Small intestine (tissue), 7 donors: ENCODE data around the gene ARL15. TPM values are rescaled to one million over a fixed set of nuclear protein-coding genes. Genes with fewer than 3 reads are reported as not detected.

Experiments
- DNase-seq, 2 donors: peaks; one replicate each; pipeline versions ENCODE4 v3.0.0 to v3.0.0-alpha.2; 2013
- FAIRE-seq: peaks from 2 replicates; lab custom pipeline; 2012; peaks lifted over from hg19 to GRCh38; lab: Jason Lieb, UNC
- H3K27ac ChIP-seq, 3 donors: one replicate each; pipeline ENCODE4 v1.5.1; 2013; ENCODE audit warnings: low read length in 2 of 3, mild to moderate bottlenecking in 2 of 3, control low read depth in 1 of 3, inconsistent platforms in 1 of 3, low read depth in 1 of 3, moderate library complexity in 1 of 3
- H3K27me3 ChIP-seq, 3 donors: one replicate each; pipeline ENCODE4 v1.6.1; 2013; ENCODE audit warnings: low read length in 3 of 3, inconsistent platforms in 1 of 3; ENCODE audit not compliant: control insufficient read depth in 3 of 3, insufficient read depth in 3 of 3
- H3K36me3 ChIP-seq, 3 donors: one replicate each; pipeline ENCODE4 v1.6.1; 2013; ENCODE audit warnings: low read length in 3 of 3, inconsistent platforms in 1 of 3, low read depth in 1 of 3, mild to moderate bottlenecking in 1 of 3, moderate library complexity in 1 of 3; ENCODE audit not compliant: control insufficient read depth in 3 of 3, insufficient read depth in 2 of 3
- H3K4me1 ChIP-seq, 3 donors: one replicate each; pipeline ENCODE4 v1.6.1; 2013; ENCODE audit warnings: low read length in 2 of 3, inconsistent platforms in 1 of 3, low read depth in 1 of 3, mild to moderate bottlenecking in 1 of 3, moderate library complexity in 1 of 3; ENCODE audit not compliant: control insufficient read depth in 3 of 3, insufficient read depth in 2 of 3
- H3K4me3 ChIP-seq, 3 donors: one replicate each; pipeline ENCODE4 v1.5.1; 2013; ENCODE audit warnings: low read length in 3 of 3, control low read depth in 1 of 3, inconsistent platforms in 1 of 3, low read depth in 1 of 3, mild to moderate bottlenecking in 1 of 3, moderate library complexity in 1 of 3
- H3K9me3 ChIP-seq, 2 donors: one replicate each; pipeline ENCODE4 v1.6.1; 2013; ENCODE audit warnings: low read depth in 1 of 2, low read length in 1 of 2; ENCODE audit not compliant: control insufficient read depth in 2 of 2, insufficient read depth in 1 of 2
- WGBS, 3 donors: extraction: QIAGEN DNeasy Blood & Tissue Kit; methylation state at CpG; one replicate each; pipeline ENCODE4 v1.1.7; 2013; 5-methylcytosine and 5-hydroxymethylcytosine counted together
- polyA plus RNA-seq, 4 donors: library from polyadenylated mRNA; stranded (reverse) in 3 of 4; unstranded in 1 of 4; fragments of 200-250 nt in 3 of 4; fragments of 120-200 nt in 1 of 4; gene quantifications; one replicate each; pipeline versions ENCODE4 v1.2.1 to v1.2.3, GENCODE V29; 2013
- donor health status: healthy with polysubstance abuse.
- donor health status: control.
- donor health status: control.
- donor health status: Bipolar disorder and iron deficiency.
- donor health status: healthy.

The ARL15 gene
- polyA plus RNA-seq, 4 donors: 16.5 to 61.9 (median 20.5) TPM

DNA sequence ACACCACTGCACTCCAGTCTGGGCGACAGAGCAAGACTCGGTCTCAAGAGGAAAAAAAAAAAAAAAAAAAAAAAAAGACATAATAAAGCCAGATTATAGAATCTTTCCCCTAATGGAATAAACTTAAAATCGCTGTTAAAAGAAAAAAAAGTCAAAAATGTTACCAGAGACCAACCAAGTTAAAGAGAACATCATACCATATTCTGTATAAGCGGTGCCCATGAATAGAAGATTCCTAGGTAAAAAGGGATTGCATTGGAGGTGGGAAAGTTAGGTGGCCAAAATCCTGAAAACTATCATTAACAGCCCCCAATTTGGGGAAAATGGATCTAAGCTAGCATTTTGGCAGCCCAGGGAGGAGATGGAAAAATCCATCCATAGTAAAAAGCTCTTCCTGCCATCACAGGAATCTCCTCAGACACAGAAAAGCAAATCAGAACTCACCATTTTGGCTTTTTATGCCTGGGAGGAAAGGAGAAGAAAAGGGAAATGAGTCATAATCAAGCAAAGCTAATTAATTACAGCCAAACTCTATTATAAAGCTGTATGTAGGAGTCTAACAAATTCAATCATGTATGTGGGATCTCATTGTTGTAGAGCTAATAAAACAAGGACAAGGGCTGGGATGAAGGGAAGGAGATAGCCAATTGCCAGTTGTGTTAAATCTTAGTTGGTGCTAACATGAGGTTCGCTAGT lies 363.8 kb downstream of the ARL15 start:
- H3K4me3 ChIP-seq: no peak overlapping the region
- 94 to 97% (median 97%) methylated on average over 5 of the region's 5 CpGs for WGBS, 3 donors
- no peaks in the 10 kb centered on the region for H3K4me1 ChIP-seq
- peaks cover 0 to 3% of the 10 kb centered on the region in 2 donors for H3K9me3 ChIP-seq
- DNase-seq: no peak
- FAIRE-seq: no peak
- H3K36me3 ChIP-seq: peaks cover 0 to 4% (median 2%) of the 10 kb centered on the region in 3 donors
- no peaks in the 10 kb centered on the region for H3K27me3 ChIP-seq
- H3K27ac ChIP-seq: no peak overlapping the region

DNA sequence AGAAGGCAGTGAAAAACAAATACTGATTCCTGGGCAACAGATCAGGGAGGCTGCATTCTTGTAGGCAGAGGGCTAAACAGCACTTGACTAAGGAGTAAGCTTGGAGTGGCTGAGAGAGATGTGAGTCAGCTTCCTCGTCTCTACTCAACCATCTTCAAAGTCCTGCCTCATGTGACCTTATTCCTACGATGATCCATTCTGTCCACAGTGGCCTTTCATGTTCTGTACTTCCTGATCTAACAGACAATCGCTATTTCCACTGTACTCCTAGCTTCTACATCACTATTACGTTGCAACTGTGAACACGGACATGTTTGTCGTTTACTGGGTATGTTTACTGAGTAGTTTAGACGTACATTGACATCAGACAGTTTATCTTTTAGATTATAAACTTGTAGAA lies 365.4 kb downstream of the ARL15 start:
- peaks cover 0 to 4% (median 0%) of the 10 kb centered on the region in 3 donors for H3K36me3 ChIP-seq
- peaks cover 0 to 3% of the 10 kb centered on the region in 2 donors for H3K9me3 ChIP-seq
- no peak overlapping the region for H3K4me3 ChIP-seq
- no peak for DNase-seq
- no peaks in the 10 kb centered on the region for H3K4me1 ChIP-seq
- no peak overlapping the region for H3K27ac ChIP-seq
- no peaks in the 10 kb centered on the region for H3K27me3 ChIP-seq
- WGBS, 3 donors: 78 to 89% (median 88%) methylated on average over 7 of the region's 7 CpGs
- no peak for FAIRE-seq

DNA sequence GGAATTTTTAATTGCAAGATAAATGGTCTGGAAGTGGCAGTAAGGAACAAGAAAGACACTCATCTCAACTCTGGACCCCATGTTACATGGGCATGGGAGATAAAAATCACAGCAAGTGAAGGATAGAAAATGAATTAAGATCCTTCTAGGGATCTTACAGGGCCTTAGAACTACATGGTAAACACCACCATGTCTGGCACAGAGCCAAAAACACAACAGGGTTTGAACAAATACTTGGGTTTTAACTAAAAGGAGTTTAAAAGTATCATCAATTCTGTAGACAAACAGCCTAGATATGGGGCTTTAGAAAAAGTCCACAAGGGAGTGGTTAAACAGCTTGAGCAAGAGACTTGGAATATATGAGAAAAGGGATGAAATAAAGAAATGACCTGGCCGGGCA lies 366.4 kb downstream of the ARL15 start:
- H3K4me1 ChIP-seq: no peaks in the 10 kb centered on the region
- DNase-seq (no peak), FAIRE-seq (no peak)
- peaks cover 0 to 7% (median 0%) of the 10 kb centered on the region in 3 donors for H3K36me3 ChIP-seq
- peaks cover 0 to 3% of the 10 kb centered on the region in 2 donors for H3K9me3 ChIP-seq
- no peak overlapping the region for H3K4me3 ChIP-seq
- no peak overlapping the region for H3K27ac ChIP-seq
- no peaks in the 10 kb centered on the region for H3K27me3 ChIP-seq
- WGBS, 3 donors: 98 to 100% (median 100%) methylated on average over 1 of the region's 1 CpG

DNA sequence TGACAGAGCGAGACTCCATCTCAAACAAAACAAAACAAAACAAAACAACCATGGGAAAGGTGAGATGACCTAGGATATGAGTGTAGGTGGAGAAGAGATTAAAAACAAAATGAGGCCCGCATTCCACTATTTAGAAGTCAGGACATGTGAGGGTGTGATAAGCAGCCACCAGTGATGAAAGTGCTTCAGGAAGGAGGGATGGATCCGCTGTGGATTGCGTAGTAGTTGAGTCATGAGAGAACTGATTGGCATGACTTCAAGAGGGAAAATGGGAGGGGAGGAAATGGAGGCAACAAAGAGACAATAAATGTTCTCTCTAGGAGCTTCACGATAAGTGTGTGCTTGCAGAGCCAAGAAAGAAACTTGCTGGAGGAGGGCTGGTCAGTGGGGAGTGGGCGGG lies 367.6 kb downstream of the ARL15 start:
- Histone ChIP-seq H3K27me3 (no peaks in the 10 kb centered on the region), H3K4me3 (no peak overlapping the region), H3K36me3 (peaks cover 0 to 8% (median 0%) of the 10 kb centered on the region in 3 donors), H3K27ac (no peak overlapping the region), H3K9me3 (peaks cover 0 to 3% of the 10 kb centered on the region in 2 donors), H3K4me1 (no peaks in the 10 kb centered on the region)
- DNase-seq (no peak), FAIRE-seq (no peak)
- 83 to 97% (median 96%) methylated on average over 6 of the region's 6 CpGs for WGBS, 3 donors

DNA sequence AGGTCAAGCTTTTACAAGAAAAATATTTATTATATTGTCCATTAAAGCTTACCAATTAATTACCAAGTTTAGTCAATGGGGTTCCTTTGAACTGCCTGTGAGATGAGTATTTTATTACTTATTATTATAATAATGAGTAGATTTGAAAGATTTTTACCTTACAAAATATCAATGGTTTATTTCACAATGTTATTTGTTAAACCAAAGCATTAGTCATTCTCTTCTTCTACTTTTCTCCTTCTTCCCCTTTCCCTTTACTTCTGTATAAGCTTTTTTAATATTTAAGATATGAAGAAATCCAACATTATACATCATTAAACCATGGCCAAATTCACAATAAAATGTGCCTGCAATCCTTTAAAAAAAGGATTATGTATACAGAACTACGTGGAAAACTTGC lies 369.5 kb downstream of the ARL15 start:
- FAIRE-seq (no peak), DNase-seq (no peak)
- H3K27ac ChIP-seq: no peak overlapping the region
- peaks cover 0 to 8% (median 0%) of the 10 kb centered on the region in 3 donors for H3K36me3 ChIP-seq
- no peaks in the 10 kb centered on the region for H3K27me3 ChIP-seq
- H3K4me3 ChIP-seq: no peak overlapping the region
- no peaks in the 10 kb centered on the region for H3K4me1 ChIP-seq
- WGBS, 3 donors: 77 to 92% (median 89%) methylated on average over 1 of the region's 1 CpG
- no peaks in the 10 kb centered on the region for H3K9me3 ChIP-seq

DNA sequence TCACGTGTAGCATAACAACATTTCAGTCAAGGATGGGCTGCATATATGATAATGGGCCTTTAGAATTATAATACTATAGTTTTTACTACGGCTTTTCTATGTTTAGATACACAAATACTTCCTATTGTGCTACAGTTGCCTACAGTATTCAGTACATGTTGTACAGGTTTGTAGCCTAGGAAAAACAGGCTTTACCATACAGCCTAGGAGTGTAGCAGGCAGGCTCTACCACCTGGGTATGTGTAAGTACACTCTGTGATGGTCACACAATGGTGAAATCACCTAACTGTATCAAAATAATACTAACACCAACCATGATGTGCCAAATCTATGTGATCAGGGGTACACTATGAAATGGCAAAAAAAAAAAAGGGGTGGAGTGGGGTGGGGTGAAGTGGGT lies 372.9 kb downstream of the ARL15 start:
- Histone ChIP-seq H3K27ac (no peak overlapping the region), H3K4me3 (no peak overlapping the region), H3K4me1 (no peaks in the 10 kb centered on the region), H3K27me3 (no peaks in the 10 kb centered on the region), H3K9me3 (no peaks in the 10 kb centered on the region), H3K36me3 (peaks cover 0 to 5% (median 0%) of the 10 kb centered on the region in 3 donors)
- FAIRE-seq (no peak), DNase-seq (no peak)
- WGBS, 3 donors: 90 to 99% (median 91%) methylated on average over 2 of the region's 2 CpGs

DNA sequence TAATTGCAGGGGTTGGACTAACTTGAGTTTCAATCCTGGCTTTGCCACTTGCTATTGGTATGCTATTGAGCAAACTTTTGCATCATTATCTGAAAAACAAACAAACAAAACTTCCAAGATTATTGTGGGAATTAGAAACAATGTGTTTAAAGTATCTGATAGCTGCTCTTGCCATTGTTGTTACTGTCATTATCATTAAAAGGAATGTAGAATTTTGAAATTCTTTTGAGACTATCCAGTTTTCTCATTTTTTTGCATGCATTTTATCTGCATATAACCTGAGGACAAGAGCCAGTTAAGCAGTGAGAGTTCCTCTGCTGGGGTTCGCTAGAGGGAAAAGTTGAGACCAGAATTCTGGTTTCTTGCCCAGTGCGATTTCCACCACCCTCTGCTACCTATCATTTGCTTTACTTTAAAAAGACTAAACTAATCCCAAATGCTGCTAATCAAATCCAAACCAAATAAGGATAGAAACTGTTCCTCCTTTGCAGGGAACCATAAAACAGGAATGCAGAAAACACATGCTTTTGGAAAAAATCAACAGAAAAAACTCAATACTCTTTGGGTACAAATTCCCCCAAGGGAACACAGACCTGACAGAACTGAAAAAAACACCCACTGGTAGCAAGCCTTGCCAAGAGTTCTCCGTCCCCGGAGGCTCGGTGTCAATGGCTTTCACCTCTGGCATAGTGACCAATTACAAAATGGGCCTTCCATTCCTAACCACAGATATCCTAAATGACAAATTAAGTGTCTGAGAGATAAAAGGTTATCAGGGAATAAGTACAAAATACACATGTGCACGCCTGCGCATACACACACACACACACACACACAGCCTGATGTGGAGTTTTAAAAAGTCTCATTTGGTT lies 373.7 kb downstream of the ARL15 start:
- Histone ChIP-seq H3K27ac (no peak overlapping the region), H3K27me3 (no peaks in the 10 kb centered on the region), H3K9me3 (no peaks in the 10 kb centered on the region), H3K4me1 (no peaks in the 10 kb centered on the region), H3K36me3 (peaks cover 0 to 5% (median 0%) of the 10 kb centered on the region in 3 donors), H3K4me3 (no peak overlapping the region)
- no peak for DNase-seq
- FAIRE-seq: no peak
- 81 to 93% (median 88%) methylated on average over 7 of the region's 7 CpGs for WGBS, 3 donors

DNA sequence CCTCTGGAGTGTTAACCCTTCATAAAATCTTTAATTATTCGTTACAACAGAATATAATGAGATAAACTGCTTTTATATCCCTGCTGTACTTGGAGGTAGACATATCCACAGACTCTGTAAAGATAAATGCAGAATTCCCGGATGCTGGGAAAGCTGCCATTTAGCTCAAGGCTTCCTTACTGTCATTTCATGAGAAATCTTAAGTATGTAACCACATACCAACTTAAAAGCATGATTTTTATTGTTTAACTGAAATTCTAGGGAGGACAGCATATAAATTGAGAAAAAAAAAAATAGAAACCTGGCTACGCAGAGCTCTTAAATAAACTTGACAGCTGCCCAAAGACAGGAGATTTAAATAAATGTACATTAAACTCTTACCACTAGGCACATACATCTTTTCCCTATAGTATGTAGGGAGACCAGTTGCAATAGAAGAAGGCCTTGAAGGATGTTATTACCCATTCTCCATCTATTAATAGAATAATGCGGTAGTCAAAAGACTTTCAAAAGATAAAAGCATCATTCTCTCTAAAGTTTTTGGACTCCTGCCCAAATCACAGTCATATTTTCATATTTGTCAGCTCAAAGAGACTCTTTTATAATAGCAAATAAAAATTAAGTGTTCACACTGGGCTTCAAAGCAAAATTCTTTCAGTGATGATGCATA lies 376.1 kb downstream of the ARL15 start:
- WGBS, 3 donors: 82 to 89% (median 84%) methylated on average over 4 of the region's 4 CpGs
- FAIRE-seq: no peak
- no peaks in the 10 kb centered on the region for H3K4me1 ChIP-seq
- H3K36me3 ChIP-seq: peaks cover 0 to 3% (median 0%) of the 10 kb centered on the region in 3 donors
- H3K4me3 ChIP-seq: no peak overlapping the region
- H3K9me3 ChIP-seq: no peaks in the 10 kb centered on the region
- no peak overlapping the region for H3K27ac ChIP-seq
- H3K27me3 ChIP-seq: no peaks in the 10 kb centered on the region
- no peak for DNase-seq
